Esophagus squamous epithelium (tissue), 5 donors: Measurements from ENCODE around the gene KCNMA1. TPM values are rescaled to one million over a fixed set of nuclear protein-coding genes. Genes with fewer than 3 reads are reported as not detected.

Experiments used
- DNase-seq: peaks from one replicate; lab custom pipeline; 2025; lab: John Stamatoyannopoulos, UW
- H3K27ac ChIP-seq, 4 donors: fragments of 200-600 bp; sonication (generic); one replicate each; pipeline ENCODE4 v1.5.1; 2016 to 2019; ENCODE audit warnings: mild to moderate bottlenecking in 1 of 4
- H3K27me3 ChIP-seq, 4 donors: fragments of 200-600 bp; sonication (generic); 1 replicate in 3 of 4; 2 replicates in 1 of 4; pipeline versions ENCODE4 v1.5.1 to v1.6.0; 2017 to 2021; ENCODE audit warnings: antibody characterized with exemption in 1 of 4
- H3K36me3 ChIP-seq, 3 donors: fragments of 200-600 bp; sonication (generic); one replicate each; pipeline ENCODE4 v1.5.1; 2016 to 2019
- H3K4me1 ChIP-seq, 3 donors: fragments of 200-600 bp; sonication (generic); one replicate each; pipeline ENCODE4 v1.5.1; 2017 to 2019
- H3K4me3 ChIP-seq, 4 donors: fragments of 200-600 bp; sonication (generic); 1 replicate in 3 of 4; 2 replicates in 1 of 4; pipeline ENCODE4 v1.5.1; 2016 to 2019; ENCODE audit warnings: mild to moderate bottlenecking in 2 of 4, moderate library complexity in 1 of 4
- H3K9me3 ChIP-seq, 3 donors: fragments of 200-600 bp; sonication (generic); one replicate each; pipeline ENCODE4 v1.5.1; 2016 to 2019
- POLR2A ChIP-seq, 4 donors: fragments of 450-650 bp; IDR thresholded peaks; one replicate each; pipeline ENCODE4 v1.6.1; 2017; ENCODE audit warnings: antibody characterized with exemption in 4 of 4, mild to moderate bottlenecking in 4 of 4, moderate library complexity in 3 of 4
- WGBS, 2 donors: methylation state at CpG; one replicate each; pipeline ENCODE4 v1.1.5; 2018; 5-methylcytosine and 5-hydroxymethylcytosine counted together
- intact Hi-C: fragments of 100-400 bp; cut with DNase I; formaldehyde crosslinking; loops from one replicate; pipeline ENCODE4 v1.15.0; 2022
- total RNA-seq, 4 donors: library from RNA; depleted of rRNA; stranded (reverse); fragments of >200 nt; gene quantifications; one replicate each; pipeline ENCODE4 v1.1.0, GENCODE V29; 2016
- TF ChIP-seq, protein P1 (sequence below), 6 experiments: fragments of 450-650 bp in 4 of 6; fragments of 200-600 bp in 2 of 6; sonication (generic) in 2 of 6; IDR thresholded peaks; one replicate each; pipeline ENCODE4 v1.5.1; 2016 to 2019; ENCODE audit warnings: antibody characterized with exemption in 6 of 6, mild to moderate bottlenecking in 4 of 6, moderate library complexity in 4 of 6
- donor health status: DM: yes; HTN: yes; CAD: no.

KCNMA1 gene
- total RNA-seq, 4 donors from 2014 or later = 7.5 to 74.2 (median 18.0) TPM

DNA sequence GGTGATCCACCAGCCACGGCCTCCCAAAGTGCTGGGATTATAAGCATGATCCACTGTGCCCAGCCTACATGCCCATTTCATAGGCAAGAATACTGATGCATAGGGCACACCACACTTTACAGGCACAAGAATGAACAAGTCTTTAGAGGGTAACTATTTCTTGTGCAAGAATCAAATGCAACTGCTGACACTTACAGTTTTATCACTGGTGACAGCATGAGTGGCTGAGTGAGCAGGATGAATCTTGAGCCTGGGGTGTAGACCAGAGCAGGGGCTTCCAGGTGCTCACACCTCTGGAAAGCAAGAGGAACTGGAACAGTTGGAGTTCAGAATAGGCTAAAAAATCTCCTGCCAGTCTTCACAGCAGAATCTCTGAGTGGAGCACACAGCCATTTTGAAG, 287.5 kb downstream of the KCNMA1 start:
- 50 to 57% methylated on average over 1 of the region's 1 CpG for WGBS, 2 donors
- H3K36me3 ChIP-seq = no peaks in the 10 kb centered on the region
- peaks cover 0 to 22% (median 6%) of the 10 kb centered on the region in 3 donors for H3K4me1 ChIP-seq
- intact Hi-C loops = no loop called here
- no peak overlapping the region for H3K4me3 ChIP-seq
- no peak for DNase-seq
- H3K9me3 ChIP-seq = no peaks in the 10 kb centered on the region
- peaks cover 0 to 6% (median 0%) of the 10 kb centered on the region in 4 donors for H3K27me3 ChIP-seq
- TF ChIP-seq POLR2A (IDR thresholded peaks at IDR 0.05) = no peak
- TF ChIP-seq, protein P1, sequence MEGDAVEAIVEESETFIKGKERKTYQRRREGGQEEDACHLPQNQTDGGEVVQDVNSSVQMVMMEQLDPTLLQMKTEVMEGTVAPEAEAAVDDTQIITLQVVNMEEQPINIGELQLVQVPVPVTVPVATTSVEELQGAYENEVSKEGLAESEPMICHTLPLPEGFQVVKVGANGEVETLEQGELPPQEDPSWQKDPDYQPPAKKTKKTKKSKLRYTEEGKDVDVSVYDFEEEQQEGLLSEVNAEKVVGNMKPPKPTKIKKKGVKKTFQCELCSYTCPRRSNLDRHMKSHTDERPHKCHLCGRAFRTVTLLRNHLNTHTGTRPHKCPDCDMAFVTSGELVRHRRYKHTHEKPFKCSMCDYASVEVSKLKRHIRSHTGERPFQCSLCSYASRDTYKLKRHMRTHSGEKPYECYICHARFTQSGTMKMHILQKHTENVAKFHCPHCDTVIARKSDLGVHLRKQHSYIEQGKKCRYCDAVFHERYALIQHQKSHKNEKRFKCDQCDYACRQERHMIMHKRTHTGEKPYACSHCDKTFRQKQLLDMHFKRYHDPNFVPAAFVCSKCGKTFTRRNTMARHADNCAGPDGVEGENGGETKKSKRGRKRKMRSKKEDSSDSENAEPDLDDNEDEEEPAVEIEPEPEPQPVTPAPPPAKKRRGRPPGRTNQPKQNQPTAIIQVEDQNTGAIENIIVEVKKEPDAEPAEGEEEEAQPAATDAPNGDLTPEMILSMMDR (IDR thresholded peaks at IDR 0.05) = no peak
- peak overlapping the region in 2 of 4 donors; percentile 9 to 21 for H3K27ac ChIP-seq

GRCh38 chr10:77349226-77349625, 288.4 kb downstream of the KCNMA1 start:
- Histone ChIP-seq H3K36me3 (no peaks in the 10 kb centered on the region), H3K4me3 (no peak overlapping the region), H3K27me3 (peaks cover 0 to 7% (median 0%) of the 10 kb centered on the region in 4 donors), H3K9me3 (no peaks in the 10 kb centered on the region), H3K27ac (no peak overlapping the region), H3K4me1 (peaks cover 0 to 22% (median 6%) of the 10 kb centered on the region in 3 donors)
- intact Hi-C loops = no loop called here
- TF ChIP-seq, protein P1 (IDR thresholded peaks at IDR 0.05) = no peak
- TF ChIP-seq POLR2A (IDR thresholded peaks at IDR 0.05) = no peak
- 83% methylated on average over 1 to 2 of the region's 2 CpGs for WGBS, 2 donors
- no peak for DNase-seq

DNA sequence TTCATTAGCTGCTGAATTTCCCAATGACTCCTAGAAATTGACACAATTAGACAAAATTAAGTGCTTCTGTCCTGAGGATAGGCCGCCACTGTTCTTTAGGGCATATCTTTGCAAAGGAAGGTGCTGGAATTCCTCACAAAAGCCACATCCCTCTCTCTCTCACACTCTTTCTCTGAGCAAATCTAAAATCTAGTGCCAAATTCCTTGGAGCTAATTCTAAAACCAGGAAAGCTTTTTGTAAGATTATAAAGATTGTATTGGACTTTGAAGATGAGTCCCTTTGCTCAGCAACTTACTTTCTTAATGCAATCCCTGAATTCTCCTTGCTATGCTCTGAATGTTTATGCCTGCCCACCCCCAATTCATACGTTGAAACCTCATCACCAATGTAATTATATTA, 288.9 kb downstream of the KCNMA1 start:
- H3K27ac ChIP-seq = no peak overlapping the region
- intact Hi-C loops = no loop called here
- H3K4me3 ChIP-seq = no peak overlapping the region
- 66 to 86% methylated on average over 1 to 2 of the region's 2 CpGs for WGBS, 2 donors
- peaks cover 0 to 7% (median 0%) of the 10 kb centered on the region in 4 donors for H3K27me3 ChIP-seq
- no peak for DNase-seq
- no peaks in the 10 kb centered on the region for H3K9me3 ChIP-seq
- no peaks in the 10 kb centered on the region for H3K36me3 ChIP-seq
- TF ChIP-seq, protein P1 (IDR thresholded peaks at IDR 0.05) = no peak
- no peak for TF ChIP-seq POLR2A (IDR thresholded peaks at IDR 0.05)
- H3K4me1 ChIP-seq = peaks cover 0 to 22% (median 6%) of the 10 kb centered on the region in 3 donors

DNA sequence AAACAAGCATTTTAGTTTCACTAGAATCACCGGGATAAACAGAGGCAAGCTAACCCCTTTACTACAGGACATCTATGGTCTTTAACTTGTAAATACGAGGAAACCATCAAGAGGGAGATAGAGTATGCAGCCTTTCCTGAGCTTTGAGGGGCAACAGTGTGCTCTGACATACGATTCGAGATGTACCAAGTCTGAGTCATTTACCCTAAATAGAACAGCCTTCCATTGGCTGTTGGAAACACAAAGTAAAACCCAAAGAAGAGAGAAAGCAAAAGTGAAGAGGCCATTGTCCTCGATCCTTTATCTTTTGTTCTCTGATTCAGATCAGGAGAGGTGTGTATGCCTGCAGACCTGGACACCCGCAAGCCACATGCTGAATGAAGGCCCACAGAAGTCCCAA, 289.5 kb downstream of the KCNMA1 start:
- WGBS, 2 donors = 85 to 87% methylated on average over 6 of the region's 6 CpGs

DNA sequence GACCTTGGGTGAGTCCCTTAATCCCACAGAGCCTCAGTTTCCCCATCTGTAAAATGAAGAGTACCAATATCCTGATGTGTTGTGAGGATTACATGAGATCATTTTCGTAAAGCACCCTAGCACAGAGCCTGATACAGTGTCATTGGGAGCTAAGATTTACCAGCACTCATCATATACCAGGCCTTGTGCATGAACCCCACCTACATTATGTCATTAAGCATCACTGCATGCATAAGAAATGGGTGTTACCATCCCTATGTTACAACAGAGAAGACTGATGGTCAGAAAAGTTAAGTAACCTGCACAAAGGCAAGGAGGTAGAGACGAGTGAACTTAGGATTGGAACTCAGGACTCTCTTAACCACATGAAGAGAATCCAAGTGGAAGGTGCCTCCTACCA, 290.6 kb downstream of the KCNMA1 start:
- Histone ChIP-seq H3K27ac (no peak overlapping the region), H3K36me3 (no peaks in the 10 kb centered on the region), H3K4me1 (peaks cover 0 to 22% (median 6%) of the 10 kb centered on the region in 3 donors), H3K9me3 (no peaks in the 10 kb centered on the region), H3K4me3 (no peak overlapping the region), H3K27me3 (peaks cover 0 to 5% (median 0%) of the 10 kb centered on the region in 4 donors)
- TF ChIP-seq, protein P1 (IDR thresholded peaks at IDR 0.05) = no peak
- no peak for TF ChIP-seq POLR2A (IDR thresholded peaks at IDR 0.05)
- WGBS, 2 donors = 30 to 40% methylated on average over 2 of the region's 2 CpGs
- DNase-seq = no peak
- intact Hi-C loops = no loop called here

More for the DNA sequence above, 289.5 kb downstream of the KCNMA1 start:
- TF ChIP-seq, protein P1 (IDR thresholded peaks at IDR 0.05) = no peak
- TF ChIP-seq POLR2A (IDR thresholded peaks at IDR 0.05) = no peak
- Histone ChIP-seq H3K27ac (no peak overlapping the region), H3K27me3 (peaks cover 0 to 7% (median 0%) of the 10 kb centered on the region in 4 donors), H3K9me3 (no peaks in the 10 kb centered on the region), H3K4me3 (no peak overlapping the region), H3K4me1 (peaks cover 0 to 22% (median 6%) of the 10 kb centered on the region in 3 donors), H3K36me3 (no peaks in the 10 kb centered on the region)
- intact Hi-C loops = no loop called here
- no peak for DNase-seq
